Right kidney (tissue), 1 donor: Measurements from ENCODE around the gene IQUB.
A peak's percentile ranks its signal among the peaks of the same experiment; 100 is the strongest.
"Not testable (repeated sequence)": the region's sequence is repeated elsewhere in the genome, so short reads cannot be mapped to it uniquely, and the experiment has no call there.

Experiments used
- DNase-seq: peaks from one replicate; pipeline ENCODE4 v3.0.0-alpha.2; 2016

IQUB gene

DNA sequence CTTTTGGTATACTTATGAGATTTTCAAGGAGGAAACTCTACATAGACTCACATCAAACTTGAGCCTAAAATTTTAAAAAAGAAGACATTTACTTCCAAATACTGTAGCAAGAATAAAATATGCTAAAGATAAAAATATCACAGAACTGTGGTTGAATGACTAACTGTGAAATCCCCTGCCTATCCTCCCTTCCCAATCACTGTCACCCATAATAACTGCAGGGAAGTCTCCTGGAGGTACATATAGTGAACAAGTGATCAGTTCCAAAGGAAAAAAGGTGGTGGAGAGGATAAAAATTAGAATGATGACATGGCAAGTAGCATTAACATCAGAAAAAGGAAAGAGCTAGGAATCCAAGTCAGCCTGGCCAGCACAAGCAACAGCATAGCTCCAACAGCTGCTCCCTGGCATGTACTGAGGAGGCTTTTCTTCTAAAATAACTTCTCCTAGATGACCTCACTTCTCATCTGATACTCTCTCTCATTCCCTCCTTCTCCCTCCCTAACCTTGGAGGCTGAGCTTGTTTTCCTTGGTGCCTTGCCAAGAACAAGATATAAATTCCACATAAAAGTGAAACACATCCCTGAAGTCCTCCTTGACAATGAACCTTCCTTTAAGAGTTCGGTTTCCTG lies 124.0 kb downstream of the IQUB start:
- DNase-seq: peak; percentile 26

DNA sequence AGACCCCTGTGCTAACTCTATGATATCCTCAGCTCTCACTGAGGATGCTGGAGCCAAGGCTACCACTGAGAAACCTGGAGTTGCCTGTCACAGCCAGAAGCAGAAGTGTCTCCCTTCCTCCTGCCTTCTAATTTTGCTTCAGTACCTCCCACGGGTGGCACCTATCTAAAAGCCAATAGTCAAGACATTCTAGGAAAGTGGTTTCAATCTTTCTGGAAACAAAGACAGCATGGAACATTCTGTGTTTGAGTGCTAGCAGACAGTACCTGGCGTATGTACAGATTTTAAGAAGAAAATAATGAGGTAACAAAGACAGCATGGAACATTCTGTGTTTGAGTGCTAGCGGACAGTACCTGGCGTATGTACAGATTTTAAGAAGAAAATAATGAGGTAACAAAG lies 126.4 kb downstream of the IQUB start:
- not testable (repeated sequence) for DNase-seq
